ENCODE measurements around the gene RBMS2. TPM values are rescaled to one million over a fixed set of nuclear protein-coding genes. Genes with fewer than 3 reads are reported as not detected.
A peak's percentile ranks its signal among the peaks of the same experiment; 100 is the strongest.

RBMS2 gene
- polyA plus RNA-seq, 12 donors = 13.3 to 71.1 (median 26.4) TPM; not detected in 1

GRCh38 chr12:56629459-56630179 lies 108.0 kb downstream of the RBMS2 start:
- DNase-seq = peak; percentile 27

GRCh38 chr12:56630180-56630632 lies 108.6 kb downstream of the RBMS2 start, which contains the start of gene BAZ2A:
TSS of gene BAZ2A (minus strand) at chr12:56630326. CDS start at chr12:56617530, 12,796 bp downstream.
- peak; percentile 88 for DNase-seq

- DNase-seq = no peak
These were observed 110.4 kb downstream of the RBMS2 start for GRCh38 chr12:56631790-56632700.

GRCh38 chr12:56632701-56633467 lies 111.3 kb downstream of the RBMS2 start:
- no peak for DNase-seq

- DNase-seq = no peak
These were observed 112.0 kb downstream of the RBMS2 start for GRCh38 chr12:56633468-56634241.

- peak; percentile 25 for DNase-seq
These were observed 112.7 kb downstream of the RBMS2 start for GRCh38 chr12:56634242-56634836.

GRCh38 chr12:56634837-56635791 lies 113.5 kb downstream of the RBMS2 start:
- peak; percentile 55 for DNase-seq

GRCh38 chr12:56635806-56636674 lies 114.4 kb downstream of the RBMS2 start:
- DNase-seq = peak; percentile 89

GRCh38 chr12:56636675-56637540 lies 115.3 kb downstream of the RBMS2 start:
- DNase-seq = peak; percentile 100

GRCh38 chr12:56637621-56638020 lies 116.0 kb downstream of the RBMS2 start:
- no peak for DNase-seq

- DNase-seq = no peak
These were observed 119.6 kb downstream of the RBMS2 start for GRCh38 chr12:56641219-56641618.

GRCh38 chr12:56644654-56645053 lies 123.0 kb downstream of the RBMS2 start:
- DNase-seq = no peak

GRCh38 chr12:56645201-56645716 lies 123.6 kb downstream of the RBMS2 start:
- no peak for DNase-seq
